Eye (tissue), 1 donor: Measurements from ENCODE around the gene TNKS1BP1.
A peak's percentile ranks its signal among the peaks of the same experiment; 100 is the strongest.
"Not testable (repeated sequence)": the region's sequence is repeated elsewhere in the genome, so short reads cannot be mapped to it uniquely, and the experiment has no call there.

ENCODE experiments used
- DNase-seq: peaks from one replicate; pipeline ENCODE4 v3.0.0-alpha.2; 2015

The TNKS1BP1 gene

DNA sequence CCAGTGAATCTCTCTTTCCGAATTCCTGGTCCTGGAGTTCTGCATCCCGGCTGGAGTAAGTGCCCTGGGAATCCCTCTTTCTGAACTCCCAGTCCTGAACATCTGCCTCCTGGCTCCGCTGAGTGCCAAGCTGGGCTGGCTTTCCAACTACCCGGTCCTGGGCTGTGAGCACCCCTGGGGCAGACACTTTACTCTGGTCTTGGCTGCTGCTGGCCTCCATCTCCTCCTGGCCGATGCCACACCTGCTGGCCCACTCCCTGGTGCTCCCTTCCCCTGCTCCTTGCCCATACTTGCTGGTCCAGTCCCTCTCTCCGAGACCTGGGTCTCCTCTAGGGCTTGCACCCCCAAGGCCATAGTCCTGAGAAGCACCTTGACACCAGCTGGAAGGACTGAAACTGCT, 14.7 kb downstream of the TNKS1BP1 start:
- DNase-seq: no peak

DNA sequence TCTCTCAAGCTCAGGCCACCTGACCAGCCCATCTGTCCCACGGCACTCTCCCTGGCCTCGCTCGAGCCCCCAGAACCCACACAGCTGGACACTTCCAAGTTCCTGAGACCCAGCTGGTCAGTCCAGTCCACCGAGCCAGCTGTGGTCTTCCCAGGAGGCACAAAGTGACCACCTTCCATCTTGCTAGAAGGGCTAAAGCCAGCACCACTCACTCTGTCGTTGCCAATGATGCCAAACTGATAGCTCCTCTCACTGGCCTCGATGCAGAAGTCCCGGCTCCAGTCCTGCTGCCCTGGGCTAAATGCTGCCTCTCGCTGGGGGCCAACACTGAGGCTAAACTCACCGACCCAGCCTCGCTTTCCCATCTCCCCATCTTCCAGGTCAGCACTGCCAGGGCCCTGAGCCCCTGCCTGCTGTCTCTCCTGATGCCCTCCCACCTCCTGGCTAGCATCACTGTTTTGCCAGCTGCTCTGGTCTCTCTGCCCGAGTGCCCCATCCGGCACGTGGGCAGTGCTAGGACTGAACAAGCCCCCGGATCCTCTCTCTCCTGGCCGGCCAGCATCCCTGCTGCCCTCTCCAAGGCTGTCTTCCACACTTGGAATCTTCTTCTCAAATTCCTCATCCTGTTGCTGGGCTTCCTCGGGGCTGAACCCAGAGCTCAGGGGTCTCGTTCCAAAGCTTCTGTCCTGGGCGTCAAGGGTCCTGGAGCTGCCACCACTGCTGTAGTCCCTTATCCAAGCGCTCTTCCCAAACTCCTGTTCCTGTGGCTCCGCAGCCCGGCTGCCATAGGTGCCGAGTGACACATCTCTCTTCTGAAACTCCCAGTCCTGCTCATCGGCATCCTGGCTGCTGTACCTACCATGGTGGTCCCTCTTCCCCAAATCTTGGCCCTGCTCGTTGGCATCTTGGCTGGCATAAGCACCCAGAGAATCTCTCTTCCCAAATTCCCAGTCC, 15.4 kb downstream of the TNKS1BP1 start:
- DNase-seq: no peak

DNA sequence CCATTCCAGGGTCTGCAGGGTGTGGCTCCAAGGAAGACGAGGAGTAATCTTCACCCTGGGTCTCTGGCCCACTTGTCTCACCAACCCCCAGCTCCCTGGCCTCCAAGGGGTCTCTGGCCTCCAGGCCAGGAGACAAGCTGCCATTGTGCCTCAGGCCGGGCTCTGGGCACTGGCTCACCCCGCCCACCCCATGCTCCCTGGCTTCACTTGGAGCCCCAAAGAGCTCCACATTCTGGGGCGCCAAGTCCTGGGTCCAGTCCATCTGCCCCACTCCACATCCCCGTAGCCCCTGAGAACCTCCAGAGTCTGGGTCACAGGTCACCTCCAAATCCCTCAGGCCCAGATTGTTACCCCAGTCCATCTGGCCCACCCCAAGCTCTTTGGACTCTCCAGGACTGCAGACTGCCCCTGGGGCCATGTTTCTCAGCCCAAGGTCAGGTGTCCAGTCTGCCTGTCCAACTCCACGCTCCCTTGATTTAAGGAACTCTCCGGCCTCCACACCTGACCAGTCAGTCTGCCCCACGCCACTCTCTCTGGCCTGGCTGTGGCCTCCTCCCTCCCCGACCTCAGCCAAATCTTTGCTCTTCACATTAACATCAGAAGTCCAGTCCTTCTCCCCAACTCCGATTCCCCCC, 16.2 kb downstream of the TNKS1BP1 start:
- DNase-seq: no peak

DNA sequence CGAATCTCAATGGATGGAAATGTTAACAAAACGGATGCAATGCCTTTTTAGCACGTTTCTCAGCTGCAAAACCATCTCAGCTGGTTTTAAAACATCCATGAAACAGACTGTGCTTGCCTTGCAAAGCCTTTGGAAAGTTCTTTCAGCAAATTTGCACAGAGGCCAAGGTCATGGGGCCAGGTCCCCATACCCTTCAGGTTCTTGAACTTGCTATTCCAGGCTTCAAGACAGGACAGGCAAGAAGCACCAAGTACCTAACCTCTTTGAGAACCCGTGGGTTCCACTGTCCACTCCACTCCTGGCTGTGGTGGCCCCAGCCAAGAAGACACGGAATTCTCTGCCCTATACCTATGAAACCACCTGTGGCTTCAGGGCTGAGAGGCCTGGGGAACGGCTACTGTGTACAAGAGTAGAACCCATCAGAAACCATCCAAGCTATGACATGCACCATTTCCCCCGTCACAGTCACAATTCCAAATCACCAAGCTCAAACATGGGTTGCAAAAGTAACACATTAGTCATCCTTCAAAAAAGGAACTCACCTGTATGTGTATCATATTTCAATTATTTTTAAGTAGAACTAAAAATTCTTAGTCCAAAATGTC, 17.0 kb downstream of the TNKS1BP1 start:
- DNase-seq: no peak

DNA sequence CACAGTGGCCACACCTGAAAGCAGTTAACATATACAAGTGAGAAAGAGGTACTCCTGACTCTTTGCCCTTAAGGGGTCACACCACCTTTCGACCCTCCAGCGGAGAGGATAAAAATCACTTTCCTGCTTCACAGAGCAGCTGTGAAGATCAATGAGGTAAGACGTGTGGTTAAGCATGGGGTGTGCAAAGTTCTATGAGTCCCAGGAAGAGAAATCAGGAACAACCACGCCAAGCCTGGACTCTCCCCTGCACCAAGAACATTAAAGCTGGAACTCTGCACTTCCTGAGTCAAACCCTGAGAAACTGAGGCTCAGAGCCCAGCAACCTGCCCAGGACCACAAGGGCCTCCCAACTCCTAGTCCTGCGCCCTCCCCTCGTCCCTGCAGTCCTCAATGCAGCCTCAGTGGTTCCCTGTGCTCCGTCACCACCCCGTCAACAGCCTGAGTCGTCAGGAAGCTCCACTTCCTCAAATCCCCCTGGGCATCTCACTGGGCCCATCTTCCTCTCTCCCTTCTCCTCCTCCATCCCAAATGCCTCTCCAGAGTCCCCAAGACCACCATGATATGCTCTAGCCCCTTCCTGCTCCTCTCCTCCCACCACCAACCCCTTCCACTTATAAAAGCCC, 17.7 kb downstream of the TNKS1BP1 start:
- no peak for DNase-seq

DNA sequence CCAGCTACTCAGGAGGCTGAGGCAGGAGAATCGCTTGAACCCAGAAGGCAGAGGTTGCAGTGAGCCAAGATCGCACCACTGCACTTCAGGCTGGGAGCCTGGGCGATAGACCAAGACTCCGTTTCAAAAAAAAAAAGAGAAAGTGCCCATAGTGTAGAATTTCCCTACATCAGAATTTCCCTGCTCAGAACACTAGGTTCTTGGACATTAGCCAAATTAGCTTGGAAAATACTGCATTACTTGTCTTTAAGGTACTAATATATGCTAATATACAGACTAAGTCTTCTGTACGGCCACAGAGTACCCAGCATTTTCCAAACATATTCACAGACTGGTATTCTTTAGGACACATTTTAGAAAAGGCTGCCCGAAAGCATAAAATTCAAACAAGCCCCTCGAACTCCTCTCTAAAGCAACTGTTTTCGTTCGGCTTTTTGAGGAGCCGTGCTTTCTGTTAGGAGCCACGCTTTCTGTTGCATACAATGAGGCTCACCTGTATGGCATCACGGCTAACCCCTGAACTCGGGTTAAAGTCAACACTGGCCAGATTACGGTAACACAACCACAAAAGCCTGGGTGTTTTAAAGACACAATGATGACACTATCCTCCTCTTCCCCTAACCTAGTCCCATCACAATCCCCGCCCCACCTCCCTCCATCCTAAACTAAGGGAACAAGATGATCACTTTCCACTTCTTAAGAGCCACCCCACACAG, 18.4 kb downstream of the TNKS1BP1 start:
- DNase-seq: no peak

DNA sequence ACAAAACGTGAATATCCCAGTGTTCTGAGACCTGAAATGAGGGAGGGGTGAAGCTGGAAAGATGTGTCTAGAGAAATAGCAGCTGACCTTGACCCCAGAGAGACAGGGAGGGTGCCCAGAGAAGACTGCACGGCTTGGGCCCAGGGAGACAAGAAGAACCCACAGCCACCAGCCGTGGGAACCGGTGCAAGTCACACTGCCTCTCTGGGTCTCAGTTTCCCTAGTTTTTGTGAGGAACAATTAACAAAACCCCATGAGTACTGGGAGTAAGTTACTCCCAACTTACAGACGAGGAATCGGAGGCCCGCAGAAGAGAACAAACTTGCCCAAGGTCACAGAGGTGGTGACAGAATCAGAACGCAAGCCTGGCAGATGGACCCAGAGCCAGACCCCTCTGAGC, 19.2 kb downstream of the TNKS1BP1 start:
- DNase-seq: no peak

DNA sequence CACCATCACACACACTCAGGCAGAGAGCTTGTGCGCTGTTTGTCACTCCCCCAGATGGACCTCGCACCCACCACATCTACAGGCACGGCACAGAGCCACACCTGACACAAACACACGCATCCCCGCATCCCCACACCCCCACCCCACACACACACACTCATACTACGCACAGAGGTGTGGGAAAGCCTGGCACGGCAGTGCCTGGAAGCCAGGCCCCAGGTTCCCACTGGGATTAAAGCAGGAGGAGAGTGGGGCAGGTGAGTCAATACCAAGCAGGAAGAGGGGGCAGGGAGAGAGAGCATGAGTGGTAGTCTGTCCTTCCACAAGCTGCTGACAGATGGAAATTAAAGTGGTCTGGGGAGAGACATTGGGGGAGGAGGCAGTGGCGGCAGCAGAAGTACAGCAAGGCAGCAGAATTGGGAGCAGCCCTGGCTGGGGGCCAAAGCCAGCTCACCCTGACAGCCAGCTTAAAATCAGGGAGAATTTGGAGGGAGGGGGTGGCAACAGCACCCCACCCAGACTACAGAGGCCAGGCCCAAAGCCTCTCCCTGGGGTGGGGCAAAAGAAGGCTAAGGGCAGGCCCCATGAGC, 20.7 kb downstream of the TNKS1BP1 start:
- no peak for DNase-seq

DNA sequence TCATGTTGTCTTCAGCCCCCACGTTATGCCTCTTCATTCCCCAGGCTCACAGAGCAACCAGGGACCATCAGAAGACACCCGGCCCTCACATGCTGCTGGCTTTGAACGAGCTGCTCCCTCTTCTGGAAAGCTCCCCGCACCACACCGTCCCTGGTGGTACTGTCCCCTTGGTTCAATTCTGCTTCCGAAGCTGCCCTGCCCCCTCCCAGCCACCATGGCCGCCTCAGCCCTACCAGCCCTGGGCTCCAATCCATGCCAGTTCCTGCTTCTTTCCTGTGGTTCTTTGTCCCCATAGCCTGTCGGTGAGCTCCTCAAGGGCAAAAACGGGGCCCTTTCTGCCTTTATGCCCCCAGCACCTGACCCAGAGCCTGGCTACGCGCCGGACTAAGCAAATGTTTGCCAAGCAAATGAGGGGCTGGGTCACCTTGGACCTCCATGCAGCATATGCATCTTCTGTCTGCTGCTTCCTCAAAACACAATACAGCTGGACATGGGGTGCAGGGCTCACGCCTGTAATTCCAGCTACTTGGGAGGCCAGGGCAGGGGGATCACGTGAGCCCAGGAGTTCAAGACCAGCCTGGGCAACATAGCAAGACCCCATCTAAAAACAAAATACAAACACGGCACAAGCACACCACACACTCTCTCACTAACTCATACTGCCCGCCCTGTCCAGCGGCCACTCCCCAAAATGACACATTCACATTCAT, 21.3 kb downstream of the TNKS1BP1 start:
- no peak for DNase-seq

DNA sequence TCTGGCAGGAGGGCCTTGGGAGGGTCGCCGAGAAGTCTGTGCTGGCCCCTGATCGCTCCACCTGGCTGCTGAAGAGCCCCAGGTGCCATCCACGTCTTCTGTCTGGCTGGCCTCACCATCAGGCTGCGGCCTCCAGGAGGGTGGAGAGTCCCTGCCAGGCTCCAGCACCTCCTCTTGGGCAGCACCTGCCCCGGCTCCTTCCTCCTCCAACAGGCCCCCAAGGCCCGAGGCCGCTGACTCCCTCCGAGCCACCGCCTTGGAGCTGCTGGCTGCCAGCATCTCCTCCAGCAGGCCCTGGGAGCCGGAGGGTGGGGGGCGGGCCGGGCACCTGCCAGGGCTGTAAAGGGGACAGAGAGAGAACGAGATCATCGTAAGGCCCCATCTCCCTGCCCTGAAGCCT, 22.3 kb downstream of the TNKS1BP1 start:
- DNase-seq: no peak

DNA sequence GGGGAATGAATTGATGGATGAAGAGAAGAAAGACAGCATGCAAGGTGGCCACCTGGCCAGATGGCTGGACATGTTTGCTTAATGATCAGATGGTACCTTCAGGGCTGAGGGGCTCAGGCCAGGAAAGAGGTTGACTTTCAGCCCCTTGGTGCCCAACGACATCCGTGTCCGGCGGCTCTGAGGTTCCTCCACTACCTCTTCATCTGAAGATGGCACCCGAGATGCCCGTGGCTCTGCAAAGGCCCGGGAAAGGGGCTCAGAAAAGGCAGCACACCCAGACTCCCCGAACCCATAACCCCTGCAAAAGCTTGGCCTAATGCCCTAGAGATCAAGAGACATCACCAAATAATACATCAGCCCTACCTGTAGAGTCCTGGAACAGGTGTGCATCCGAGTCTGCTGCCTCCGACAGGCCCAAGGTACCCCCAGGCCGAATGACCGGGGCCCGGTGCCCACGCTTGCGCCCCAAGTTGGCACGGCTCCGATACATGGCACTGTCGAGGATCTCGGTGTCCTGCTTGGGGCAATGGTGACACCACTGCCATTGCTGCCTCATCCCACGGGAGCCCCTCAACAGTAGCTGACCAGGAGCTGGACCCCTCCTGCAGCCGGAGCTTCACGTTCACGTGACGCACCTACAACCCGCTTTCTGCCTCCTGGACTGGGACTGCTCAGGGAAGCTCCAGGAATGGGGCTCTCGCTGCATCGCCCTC, 22.9 kb downstream of the TNKS1BP1 start:
- DNase-seq: no peak

DNA sequence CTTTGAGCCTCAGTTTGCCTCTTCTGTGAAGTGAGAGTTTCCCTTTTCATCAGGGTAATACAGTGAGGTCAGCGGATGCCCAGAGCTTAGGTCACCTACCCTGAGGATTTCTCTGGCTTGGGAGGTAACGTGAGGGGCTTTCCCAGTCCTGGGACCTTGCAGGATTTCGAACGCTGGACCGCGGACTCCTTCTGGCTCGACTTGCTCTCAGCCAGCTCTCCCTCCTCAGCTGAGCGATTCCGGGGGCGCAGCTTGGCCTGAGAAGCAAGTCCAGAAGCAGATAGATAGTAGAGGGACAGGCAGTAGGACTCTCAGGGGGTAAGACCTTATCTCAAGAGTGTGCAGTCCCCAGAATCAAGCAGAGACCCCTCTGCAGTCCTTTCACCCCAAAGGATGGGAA, 24.0 kb downstream of the TNKS1BP1 start:
- no peak for DNase-seq

DNA sequence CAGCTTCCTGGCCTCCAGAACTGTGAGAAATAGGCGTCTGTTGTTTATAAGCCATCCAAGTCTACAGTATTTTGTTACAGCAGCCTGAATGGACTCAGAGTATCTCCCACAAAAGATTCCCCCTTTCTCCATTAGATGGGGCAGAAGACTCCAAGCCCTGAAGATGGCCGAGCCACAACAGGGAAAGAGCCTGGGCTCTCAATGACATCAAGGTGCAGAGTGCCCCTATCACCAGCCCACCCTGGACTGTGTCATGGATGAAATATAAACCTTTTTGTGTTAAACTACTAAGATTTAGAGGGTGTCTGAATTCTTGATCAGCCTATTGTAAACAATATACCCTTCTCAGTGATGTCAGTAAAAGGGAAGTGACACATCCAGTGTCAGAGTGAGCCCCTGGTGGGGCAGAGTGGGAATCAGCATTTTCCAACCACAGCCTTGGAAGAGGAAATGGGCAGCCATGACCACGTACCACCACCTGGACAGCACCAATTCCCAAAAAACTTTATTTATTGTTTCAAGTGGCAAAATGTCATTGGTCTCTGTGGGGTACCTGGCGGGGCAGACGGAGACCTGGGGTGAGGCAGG, 25.5 kb downstream of the TNKS1BP1 start:
- DNase-seq: no peak

DNA sequence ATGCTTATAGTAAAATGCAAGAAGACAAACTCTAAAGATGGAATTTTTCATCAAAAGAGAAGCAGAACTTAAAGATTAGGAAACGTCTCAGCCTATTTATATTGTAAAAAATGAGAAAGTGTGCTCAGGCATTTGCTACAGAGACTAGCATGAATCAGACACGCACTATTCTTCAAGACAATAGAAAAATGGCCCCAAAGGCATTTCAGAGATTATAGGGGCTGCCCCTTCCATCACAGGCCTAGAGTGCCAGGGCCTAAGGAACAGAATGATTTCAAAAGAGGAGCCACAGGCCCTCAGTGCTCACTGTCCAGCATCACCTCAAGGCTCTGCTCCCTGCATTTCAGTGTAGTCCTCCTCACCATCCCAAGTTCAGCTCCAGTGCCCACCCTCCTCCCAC, 27.5 kb downstream of the TNKS1BP1 start:
- no peak for DNase-seq

DNA sequence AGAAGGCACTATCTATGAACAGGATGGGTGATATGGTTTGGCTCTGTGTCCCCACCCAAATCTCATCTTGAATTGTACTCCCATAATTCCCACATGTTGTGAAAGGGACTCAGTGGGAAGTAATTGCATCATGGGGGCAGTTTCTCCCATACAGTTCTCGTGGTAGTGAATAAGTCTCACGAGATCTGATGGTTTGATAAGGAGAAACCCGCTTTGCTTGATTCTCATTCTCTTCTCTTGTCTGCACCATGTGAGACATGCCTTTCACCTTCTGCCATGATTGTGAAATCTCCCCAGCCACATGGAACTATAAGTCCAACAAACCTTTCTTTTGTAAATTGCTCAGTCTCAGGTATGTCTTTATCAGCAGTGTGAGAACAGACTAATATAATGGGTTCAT, 28.5 kb downstream of the TNKS1BP1 start:
- not testable (repeated sequence) for DNase-seq

DNA sequence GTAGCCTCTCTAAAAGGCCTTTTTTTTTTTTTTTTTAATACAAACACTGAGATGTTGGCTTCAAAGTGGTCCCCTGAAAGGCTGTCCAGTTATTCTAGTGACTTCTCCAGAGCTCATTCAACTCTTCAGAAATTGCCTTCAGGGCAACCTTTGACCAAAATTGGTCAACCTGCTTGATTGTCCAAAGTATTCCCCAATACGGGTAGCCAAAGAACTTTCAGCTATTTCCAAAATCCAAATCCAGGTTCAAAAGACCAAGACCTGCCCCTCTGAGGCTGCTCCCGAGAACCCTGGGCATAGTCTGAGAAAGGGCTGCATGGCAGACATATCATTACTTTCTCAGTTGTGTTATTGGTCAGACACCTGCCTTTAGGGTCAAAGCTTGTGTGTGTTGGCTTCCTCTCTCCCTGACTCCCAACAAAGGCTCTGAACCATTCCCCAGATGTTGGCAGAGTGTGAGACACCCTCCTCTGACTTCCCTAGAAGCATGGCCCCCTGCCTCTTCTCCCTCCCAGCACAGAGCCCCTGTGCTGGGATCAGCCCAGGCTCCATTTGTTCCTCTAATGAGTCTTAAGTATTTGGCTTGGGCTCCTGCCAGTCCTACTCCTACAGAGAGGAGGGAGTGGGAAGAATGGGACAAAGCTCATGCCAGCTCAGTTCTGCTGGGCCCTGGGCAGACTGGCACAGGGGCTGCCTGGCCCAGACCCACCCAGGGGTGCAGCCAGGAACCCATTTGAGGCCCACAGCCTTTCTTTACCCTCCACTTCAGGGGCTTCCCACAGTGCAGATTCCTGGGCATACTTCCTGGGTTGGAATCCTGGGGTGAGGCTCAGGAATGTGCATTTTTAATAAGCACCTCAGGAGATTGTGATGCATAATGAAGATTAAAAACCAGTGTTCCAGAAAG, 30.3 kb downstream of the TNKS1BP1 start:
- peak; percentile 56 for DNase-seq

DNA sequence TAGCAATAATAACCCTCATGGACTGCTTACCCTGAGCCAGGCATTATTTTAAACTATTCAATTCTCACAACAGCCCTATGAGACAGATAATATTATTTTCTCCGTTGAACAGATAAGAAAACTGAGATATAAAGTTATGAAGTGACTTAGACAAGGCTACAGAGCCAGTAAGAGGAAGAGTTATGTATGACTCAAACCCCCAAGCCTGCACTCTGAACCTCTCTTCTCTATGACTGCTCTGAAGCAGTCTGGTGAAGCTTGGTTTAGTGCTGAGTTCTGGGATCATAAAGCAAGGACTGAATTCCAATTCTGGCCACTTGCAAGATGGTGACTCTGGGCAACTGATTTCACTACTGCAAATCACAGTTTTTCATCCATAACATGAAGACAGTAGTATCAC, 34.5 kb downstream of the TNKS1BP1 start:
- no peak for DNase-seq

DNA sequence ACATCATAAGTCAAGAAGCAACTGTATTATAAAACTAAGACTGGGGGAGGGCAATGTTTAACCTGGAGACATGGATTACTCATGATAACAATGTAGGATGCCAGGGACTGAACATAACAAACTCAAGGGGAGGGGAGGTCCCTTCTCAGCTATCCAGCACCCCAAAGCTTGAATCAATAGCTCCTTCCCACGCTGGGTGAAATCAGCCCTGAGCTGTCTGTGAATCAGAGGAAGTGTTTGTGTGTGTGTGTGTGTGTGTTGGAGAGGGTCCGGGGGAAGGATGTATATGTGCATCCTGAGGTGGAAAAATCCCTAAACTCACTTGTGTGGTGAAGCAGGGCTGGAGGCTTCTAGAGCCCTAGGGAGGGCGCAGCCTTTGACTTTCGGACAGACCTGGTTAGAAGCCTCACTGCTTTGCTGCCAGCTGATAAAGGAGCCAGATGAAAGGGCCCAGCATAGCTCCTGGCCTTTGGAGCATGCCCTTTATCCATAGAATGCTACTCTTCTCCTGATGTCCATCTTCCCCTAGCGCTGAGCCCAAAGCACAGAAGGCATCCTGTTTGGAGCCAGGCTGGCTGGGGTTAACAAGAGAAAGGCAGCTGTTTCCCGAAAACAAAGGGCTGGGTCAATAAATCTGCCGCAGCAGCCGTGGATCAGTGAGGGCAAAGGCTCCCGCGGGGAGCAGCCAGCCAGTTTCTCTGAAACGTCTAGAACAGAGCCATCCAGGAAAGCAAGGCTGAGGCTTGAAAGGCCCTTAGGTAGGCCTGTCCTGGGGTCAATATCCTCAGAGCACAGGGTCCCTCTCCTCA, 35.8 kb downstream of the TNKS1BP1 start:
- peak; percentile 76 for DNase-seq

DNA sequence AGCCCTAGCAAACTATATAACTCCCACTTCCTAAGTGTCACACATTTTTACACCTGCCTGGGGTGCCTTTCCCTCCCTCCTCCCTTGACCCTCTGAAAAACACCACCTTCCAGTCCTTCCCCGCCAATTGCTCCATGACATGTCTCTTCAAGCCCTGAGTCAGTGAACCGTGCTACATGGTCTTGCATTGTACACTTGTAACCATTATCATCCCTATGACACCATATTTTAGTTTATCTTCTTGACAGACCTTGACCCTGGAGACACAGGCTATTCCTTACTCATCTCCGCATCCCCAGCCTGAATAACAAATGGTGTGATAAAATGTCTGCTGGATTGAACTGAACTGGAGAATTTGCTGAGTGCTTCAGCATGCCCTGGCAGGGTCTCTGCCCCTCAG, 36.9 kb downstream of the TNKS1BP1 start:
- no peak for DNase-seq
